ENCODE measurements around the gene HMGCS2. TPM values are rescaled to one million over a fixed set of nuclear protein-coding genes. Genes with fewer than 3 reads are reported as not detected.

HMGCS2 gene
- total RNA-seq, 6 donors from 2014 or later, result 0.31 to 5.9 (median 1.2) TPM; not detected in 1

DNA sequence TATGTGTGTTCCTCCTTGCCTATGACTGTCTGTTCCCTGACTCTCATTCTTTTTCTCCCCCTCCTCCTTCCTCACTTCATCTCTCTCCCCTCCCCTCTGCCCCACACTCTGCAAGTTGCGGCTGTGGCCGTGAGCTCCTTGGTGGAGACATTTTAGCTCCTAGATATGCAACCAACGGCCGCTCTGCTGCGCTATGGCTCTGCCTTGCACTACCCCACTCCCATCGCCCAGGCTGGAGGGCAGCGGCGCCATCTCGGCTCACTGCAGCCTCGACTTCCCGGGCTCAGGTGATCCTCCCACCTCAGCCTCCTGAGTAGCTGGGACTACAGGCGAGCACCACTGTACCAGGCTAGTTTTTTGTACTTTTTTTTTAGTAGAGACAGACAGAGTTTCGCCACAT, 37.0 kb upstream of the HMGCS2 start:
- Histone ChIP-seq H3K27me3 (no peaks in the 10 kb centered on the region), H3K36me3 (no peaks in the 10 kb centered on the region), H3K9me3 (no peaks in the 10 kb centered on the region), H3K4me1 (no peaks in the 10 kb centered on the region), H3K27ac (no peak overlapping the region), H3K4me3 (no peak overlapping the region)
- TF ChIP-seq EP300 (IDR thresholded peaks at IDR 0.05), result no peak
- TF ChIP-seq POLR2AphosphoS5 (IDR thresholded peaks at IDR 0.05), result no peak
- no peak for TF ChIP-seq POLR2A (IDR thresholded peaks at IDR 0.05)
- TF ChIP-seq, protein P1, sequence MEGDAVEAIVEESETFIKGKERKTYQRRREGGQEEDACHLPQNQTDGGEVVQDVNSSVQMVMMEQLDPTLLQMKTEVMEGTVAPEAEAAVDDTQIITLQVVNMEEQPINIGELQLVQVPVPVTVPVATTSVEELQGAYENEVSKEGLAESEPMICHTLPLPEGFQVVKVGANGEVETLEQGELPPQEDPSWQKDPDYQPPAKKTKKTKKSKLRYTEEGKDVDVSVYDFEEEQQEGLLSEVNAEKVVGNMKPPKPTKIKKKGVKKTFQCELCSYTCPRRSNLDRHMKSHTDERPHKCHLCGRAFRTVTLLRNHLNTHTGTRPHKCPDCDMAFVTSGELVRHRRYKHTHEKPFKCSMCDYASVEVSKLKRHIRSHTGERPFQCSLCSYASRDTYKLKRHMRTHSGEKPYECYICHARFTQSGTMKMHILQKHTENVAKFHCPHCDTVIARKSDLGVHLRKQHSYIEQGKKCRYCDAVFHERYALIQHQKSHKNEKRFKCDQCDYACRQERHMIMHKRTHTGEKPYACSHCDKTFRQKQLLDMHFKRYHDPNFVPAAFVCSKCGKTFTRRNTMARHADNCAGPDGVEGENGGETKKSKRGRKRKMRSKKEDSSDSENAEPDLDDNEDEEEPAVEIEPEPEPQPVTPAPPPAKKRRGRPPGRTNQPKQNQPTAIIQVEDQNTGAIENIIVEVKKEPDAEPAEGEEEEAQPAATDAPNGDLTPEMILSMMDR (IDR thresholded peaks at IDR 0.05), result no peak
- WGBS, 2 donors, result 93 to 98% methylated on average over 13 of the region's 13 CpGs
- ATAC-seq (ENCODE audit: low FRiP score in 2 of 2) (no peak), DNase-seq (peak in 1 of 2 donors; percentile 65)

DNA sequence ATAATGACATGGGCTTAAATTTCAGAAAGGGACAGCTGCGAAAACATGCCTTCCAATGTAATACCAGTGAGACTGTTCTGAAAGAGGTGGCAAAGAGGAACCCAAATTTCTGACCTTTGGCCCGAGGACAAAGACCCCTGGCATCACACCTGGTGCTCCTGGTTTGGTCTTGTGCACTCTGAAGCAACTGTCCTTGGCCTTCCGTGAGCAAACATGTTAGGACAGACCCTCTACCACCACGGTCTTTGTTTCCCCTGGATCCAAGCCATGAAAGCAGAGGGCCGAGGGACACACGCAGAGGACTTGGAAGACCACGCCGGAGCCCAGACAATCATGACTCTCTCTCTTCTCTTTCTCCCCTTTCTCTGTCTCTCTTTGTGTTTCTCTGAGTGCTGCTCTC, 36.5 kb upstream of the HMGCS2 start:
- Histone ChIP-seq H3K4me3 (no peak overlapping the region), H3K4me1 (no peaks in the 10 kb centered on the region), H3K9me3 (no peaks in the 10 kb centered on the region), H3K27ac (no peak overlapping the region), H3K27me3 (no peaks in the 10 kb centered on the region), H3K36me3 (no peaks in the 10 kb centered on the region)
- 83 to 93% methylated on average over 7 to 8 of the region's 8 CpGs for WGBS, 2 donors
- TF ChIP-seq POLR2A (IDR thresholded peaks at IDR 0.05), result no peak
- DNase-seq (no peak), ATAC-seq (ENCODE audit: low FRiP score in 2 of 2) (no peak)

DNA sequence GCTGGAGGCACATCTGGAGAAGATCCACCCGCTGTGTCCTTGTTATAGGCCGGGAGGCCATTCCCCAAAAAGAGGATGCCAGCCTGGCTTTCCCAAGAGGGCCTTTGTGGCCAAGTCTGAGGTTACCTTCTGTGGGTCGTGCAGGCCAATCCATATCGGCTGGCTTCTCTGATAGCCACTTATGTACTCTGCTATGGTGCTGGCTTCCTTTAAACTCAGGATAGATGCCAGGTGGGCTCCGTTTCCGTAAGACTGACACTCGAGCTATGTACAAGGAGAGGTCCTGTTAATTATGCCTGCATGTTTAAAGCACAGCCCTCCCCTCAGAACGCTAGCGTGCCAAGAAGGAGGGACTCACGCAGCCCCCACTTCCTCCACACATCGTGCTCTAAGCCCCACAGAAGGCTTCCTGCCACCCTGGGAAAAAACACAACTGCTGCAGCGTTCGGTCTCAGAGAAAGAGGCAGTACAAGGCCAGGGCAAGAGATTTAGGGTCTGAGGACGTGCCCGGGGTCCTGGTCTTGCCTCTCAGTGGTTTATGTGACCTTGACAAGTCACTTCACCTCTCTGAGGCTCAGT, 31.0 kb upstream of the HMGCS2 start:
- Histone ChIP-seq H3K4me3 (no peak overlapping the region), H3K36me3 (no peaks in the 10 kb centered on the region), H3K9me3 (no peaks in the 10 kb centered on the region), H3K27ac (no peak overlapping the region), H3K4me1 (no peaks in the 10 kb centered on the region), H3K27me3 (no peaks in the 10 kb centered on the region)
- TF ChIP-seq EP300 (IDR thresholded peaks at IDR 0.05) (no peak), POLR2A (IDR thresholded peaks at IDR 0.05) (no peak), POLR2AphosphoS5 (IDR thresholded peaks at IDR 0.05) (no peak)
- TF ChIP-seq, protein P1 (IDR thresholded peaks at IDR 0.05), result no peak
- 80 to 82% methylated on average over 14 to 15 of the region's 15 CpGs for WGBS, 2 donors
- ATAC-seq (ENCODE audit: low FRiP score in 2 of 2), result no peak
- DNase-seq, result no peak

DNA sequence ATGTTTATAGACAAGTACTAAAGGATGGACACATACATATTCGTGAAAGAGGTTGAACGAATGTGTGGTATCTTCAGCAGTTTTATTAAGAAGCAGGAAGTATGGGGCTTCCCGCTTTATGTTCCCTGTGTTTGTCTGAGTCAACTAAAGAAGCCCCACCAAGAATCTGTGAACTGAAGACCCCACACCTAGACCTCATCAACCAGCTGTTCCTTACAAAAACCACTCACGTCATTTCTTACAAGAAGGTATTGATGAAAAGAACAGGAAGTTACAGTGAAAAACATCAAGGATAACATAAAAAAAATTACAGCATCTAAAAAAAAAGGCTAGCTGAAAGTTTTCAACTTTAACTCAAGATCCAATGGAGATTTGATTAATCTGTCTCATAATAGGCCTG, 30.3 kb upstream of the HMGCS2 start:
- Histone ChIP-seq H3K27me3 (no peaks in the 10 kb centered on the region), H3K9me3 (no peaks in the 10 kb centered on the region), H3K4me3 (no peak overlapping the region), H3K36me3 (no peaks in the 10 kb centered on the region), H3K4me1 (no peaks in the 10 kb centered on the region), H3K27ac (no peak overlapping the region)
- DNase-seq (no peak), ATAC-seq (ENCODE audit: low FRiP score in 2 of 2) (no peak)
- WGBS, 2 donors, result 74 to 82% methylated on average over 4 of the region's 4 CpGs
- TF ChIP-seq POLR2A (IDR thresholded peaks at IDR 0.05) (no peak), POLR2AphosphoS5 (IDR thresholded peaks at IDR 0.05) (no peak), EP300 (IDR thresholded peaks at IDR 0.05) (no peak)
- TF ChIP-seq, protein P1 (IDR thresholded peaks at IDR 0.05), result no peak

DNA sequence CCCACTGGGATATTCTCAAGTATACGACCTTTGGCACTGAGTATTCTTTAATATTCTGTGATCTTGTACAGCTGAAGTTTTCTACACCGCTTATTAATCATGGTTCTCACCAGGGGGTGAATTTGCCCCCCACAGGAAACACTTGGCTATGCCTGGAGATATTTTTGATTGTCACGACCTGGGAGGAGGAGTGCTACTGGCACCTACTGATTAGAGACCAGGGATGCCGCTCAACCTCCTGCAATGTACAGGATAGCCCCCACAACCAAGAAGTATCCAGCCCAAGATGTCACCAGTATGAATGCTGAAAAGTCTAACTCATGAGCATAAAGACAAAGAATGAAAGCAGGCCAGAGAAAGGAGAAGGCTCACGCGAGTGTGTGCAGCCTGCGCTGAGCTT, 28.9 kb upstream of the HMGCS2 start:
- ATAC-seq (ENCODE audit: low FRiP score in 2 of 2), result no peak
- H3K4me3 ChIP-seq, result no peak overlapping the region
- no peaks in the 10 kb centered on the region for H3K4me1 ChIP-seq
- no peaks in the 10 kb centered on the region for H3K9me3 ChIP-seq
- H3K27ac ChIP-seq, result no peak overlapping the region
- H3K27me3 ChIP-seq, result no peaks in the 10 kb centered on the region
- no peaks in the 10 kb centered on the region for H3K36me3 ChIP-seq
- WGBS, 2 donors, result 89 to 95% methylated on average over 7 of the region's 7 CpGs
- DNase-seq, result no peak
- no peak for TF ChIP-seq POLR2AphosphoS5 (IDR thresholded peaks at IDR 0.05)
- TF ChIP-seq, protein P1 (IDR thresholded peaks at IDR 0.05), result no peak
- no peak for TF ChIP-seq POLR2A (IDR thresholded peaks at IDR 0.05)
- TF ChIP-seq EP300 (IDR thresholded peaks at IDR 0.05), result no peak

Measured in upper lobe of left lung (tissue), 6 donors.